Pancreas (tissue), 10 donors: ENCODE results near the gene MZT2B. TPM values are rescaled to one million over a fixed set of nuclear protein-coding genes. Genes with fewer than 3 reads are reported as not detected.
"Not testable (repeated sequence)": the region's sequence is repeated elsewhere in the genome, so short reads cannot be mapped to it uniquely, and the experiment has no call there.

ENCODE experiments used
- ATAC-seq, 4 donors: fragments of 200-7000 bp; cut with Tn5 transposase; one replicate each; pipeline versions ENCODE4 v1.8.0 to v1.9.1; 2020; ENCODE audit warnings: mild to moderate bottlenecking in 4 of 4, moderate library complexity in 4 of 4
- DNase-seq, 6 donors: peaks; one replicate each; pipeline ENCODE4 v3.0.0-alpha.2; 2020
- FAIRE-seq: peaks from 2 replicates; lab custom pipeline; 2012; peaks lifted over from hg19 to GRCh38; lab: Jason Lieb, UNC
- H3K27ac ChIP-seq, 4 donors: fragments of 200-600 bp; sonication (generic); 1 replicate in 3 of 4; 2 replicates in 1 of 4; pipeline versions ENCODE4 v1.5.0 to v1.8.0; 2020
- H3K27me3 ChIP-seq, 4 donors: fragments of 200-600 bp; one replicate each; pipeline ENCODE4 v1.8.0; 2021
- H3K36me3 ChIP-seq, 3 donors: fragments of 200-600 bp; sonication (generic) in 1 of 3; one replicate each; pipeline versions ENCODE4 v1.5.0 to v1.8.0; 2020 to 2021
- H3K4me1 ChIP-seq, 3 donors: fragments of 200-600 bp; one replicate each; pipeline ENCODE4 v1.8.0; 2021
- H3K4me3 ChIP-seq, 4 donors: fragments of 200-600 bp; sonication (generic) in 2 of 4; one replicate each; pipeline versions ENCODE4 v1.5.0 to v1.8.0; 2020 to 2021
- H3K9me3 ChIP-seq, 4 donors: fragments of 200-600 bp; one replicate each; pipeline ENCODE4 v1.8.0; 2021
- CTCF ChIP-seq, 4 donors: fragments of 200-600 bp; sonication (generic) in 3 of 4; IDR thresholded peaks; one replicate each; pipeline versions ENCODE4 v1.5.0 to v1.8.0; 2021; ENCODE audit warnings: antibody characterized with exemption in 4 of 4
- WGBS, 2 donors: extraction: QIAGEN DNeasy Blood & Tissue Kit; methylation state at CpG; one replicate each; pipeline ENCODE4 v1.1.7; 2013; 5-methylcytosine and 5-hydroxymethylcytosine counted together
- intact Hi-C, 3 donors: fragments of 100-400 bp; cut with DNase I; formaldehyde crosslinking; loops; one replicate each; pipeline versions ENCODE4 v1.11.1 to v1.14.2; 2022
- polyA plus RNA-seq, 2 donors: library from polyadenylated mRNA; stranded (reverse); fragments of 200-250 nt; gene quantifications; one replicate each; pipeline ENCODE4 v1.2.3, GENCODE V29; 2013
- total RNA-seq, 6 donors: library from RNA; stranded (reverse); fragmentation: NEBNext Ultra II Directional in 4 of 6; extraction: Animal tissue kit (Norgen Biotek cat#: 25700) in 4 of 6; gene quantifications; one replicate each; pipeline versions ENCODE4 v1.2.1 to v1.2.4, GENCODE V29; 2021 to 2023
- donor health status: healthy with polysubstance abuse.
- donor health status: DM: no; HTN: no; CAD: no; lungs with moderate emphysema.
- donor health status: DM: no; HTN: no; CAD: no.
- donor health status: control.
- donor health status: control.
- donor health status: Bipolar disorder and iron deficiency.
- donor health status: DM: yes; HTN: yes; CAD: no.
- donor health status: DM: no; HTN: no; CAD: no.
- donor health status: DM: no; HTN: no; CAD: no.
- donor health status: DM: yes; HTN: yes; CAD: no.

The MZT2B gene
- total and polyA plus RNA-seq, 8 donors, result 126 to 279 (median 177) TPM

- H3K4me1 ChIP-seq, result no peaks in the 10 kb centered on the region
- no peak overlapping the region for H3K27ac ChIP-seq
- DNase-seq, result peak in 1 of 6 donors; percentile 45
- no peak for TF ChIP-seq CTCF (IDR thresholded peaks at IDR 0.05)
- intact Hi-C loops, result no loop called here
- no peak for FAIRE-seq
- ATAC-seq, result no peak
- H3K36me3 ChIP-seq, result peaks cover 0 to 5% (median 0%) of the 10 kb centered on the region in 3 donors
- H3K4me3 ChIP-seq, result no peak overlapping the region
- H3K9me3 ChIP-seq, result no peaks in the 10 kb centered on the region
- WGBS, 2 donors, result 69 to 78% methylated on average over 9 of the region's 9 CpGs
- no peaks in the 10 kb centered on the region for H3K27me3 ChIP-seq
Observed at GRCh38 chr2:130156624-130157004, 25.4 kb upstream of the MZT2B start.

- intact Hi-C loops, H3K27me3 ChIP-seq, ATAC-seq, H3K4me3 ChIP-seq, H3K36me3 ChIP-seq, H3K27ac ChIP-seq, H3K4me1 ChIP-seq, H3K9me3 ChIP-seq, DNase-seq, FAIRE-seq: not testable (repeated sequence)
- WGBS, 2 donors, result 86 to 90% methylated on average over 6 to 11 of the region's 12 CpGs
Observed at GRCh38 chr2:130157354-130157753, 24.7 kb upstream of the MZT2B start.

- H3K27ac ChIP-seq, DNase-seq, H3K4me3 ChIP-seq, H3K27me3 ChIP-seq, intact Hi-C loops, H3K4me1 ChIP-seq, FAIRE-seq, ATAC-seq, H3K36me3 ChIP-seq, H3K9me3 ChIP-seq: not testable (repeated sequence)
- WGBS, 2 donors, result 82 to 92% methylated on average over 13 of the region's 13 CpGs
Observed at GRCh38 chr2:130157825-130158514, 24.1 kb upstream of the MZT2B start.

GRCh38 chr2:130158631-130159030, 23.4 kb upstream of the MZT2B start:
- FAIRE-seq (no peak), ATAC-seq (no peak), DNase-seq (no peak)
- Histone ChIP-seq H3K36me3 (peaks cover 0 to 6% (median 0%) of the 10 kb centered on the region in 3 donors), H3K4me3 (no peak overlapping the region), H3K4me1 (no peaks in the 10 kb centered on the region), H3K27me3 (no peaks in the 10 kb centered on the region), H3K9me3 (no peaks in the 10 kb centered on the region), H3K27ac (no peak overlapping the region)
- no peak for TF ChIP-seq CTCF (IDR thresholded peaks at IDR 0.05)
- 89 to 99% methylated on average over 9 of the region's 9 CpGs for WGBS, 2 donors
- intact Hi-C loops, result no loop called here

GRCh38 chr2:130159376-130159775, 22.7 kb upstream of the MZT2B start:
- peaks cover 0 to 14% (median 0%) of the 10 kb centered on the region in 3 donors for H3K36me3 ChIP-seq
- FAIRE-seq, intact Hi-C loops, H3K27ac ChIP-seq, ATAC-seq, H3K9me3 ChIP-seq, H3K27me3 ChIP-seq, H3K4me3 ChIP-seq, DNase-seq, H3K4me1 ChIP-seq: not testable (repeated sequence)
- WGBS, 2 donors, result 90 to 92% methylated on average over 4 of the region's 4 CpGs

GRCh38 chr2:130160131-130160530, 21.9 kb upstream of the MZT2B start:
- peak in 1 of 6 donors; percentile 28 for DNase-seq
- Histone ChIP-seq H3K9me3 (no peaks in the 10 kb centered on the region), H3K27ac (no peak overlapping the region), H3K27me3 (no peaks in the 10 kb centered on the region), H3K36me3 (peaks cover 0 to 14% (median 0%) of the 10 kb centered on the region in 3 donors), H3K4me3 (no peak overlapping the region), H3K4me1 (no peaks in the 10 kb centered on the region)
- FAIRE-seq, result no peak
- no peak for TF ChIP-seq CTCF (IDR thresholded peaks at IDR 0.05)
- ATAC-seq, result no peak
- 98 to 100% methylated on average over 6 of the region's 6 CpGs for WGBS, 2 donors
- intact Hi-C loops, result loop anchor here in 1 of 3 donors (10.0 kb wide), 1 partner anchor 175 kb away; no protein-coding TSS in a partner anchor

- 86% methylated on average over 25 of the region's 25 CpGs for whole genome bisulfite sequencing, 2 donors
- not testable (repeated sequence) for FAIRE-seq, H3K27me3 ChIP-seq, H3K4me3 ChIP-seq, H3K27ac ChIP-seq, H3K9me3 ChIP-seq, H3K4me1 ChIP-seq, ATAC-seq
- DNase-seq, result peak in 1 of 6 donors; percentile 50
- H3K36me3 ChIP-seq, result peaks cover 0 to 23% (median 5%) of the 10 kb centered on the region in 3 donors
- intact Hi-C loops, result loop anchor here in 1 of 3 donors (10.0 kb wide), 1 partner anchor 174 kb away; no protein-coding TSS in a partner anchor
Observed at GRCh38 chr2:130160838-130161705, 21.0 kb upstream of the MZT2B start.

GRCh38 chr2:130162486-130162885, 19.6 kb upstream of the MZT2B start:
- 93% methylated on average over 6 to 7 of the region's 7 CpGs for WGBS, 2 donors
- H3K9me3 ChIP-seq, H3K4me1 ChIP-seq, FAIRE-seq, H3K27me3 ChIP-seq, ATAC-seq, H3K27ac ChIP-seq, H3K4me3 ChIP-seq: not testable (repeated sequence)
- DNase-seq, result peak in 1 of 6 donors; percentile 16
- H3K36me3 ChIP-seq, result peaks cover 0 to 32% (median 5%) of the 10 kb centered on the region in 3 donors
- intact Hi-C loops, result loop anchor here in 1 of 3 donors (10.0 kb wide), 1 partner anchor 172 kb away; no protein-coding TSS in a partner anchor
